HL-60/S4 treated with retinoic acid at 250 ng/mL for 4 days and 3 days (cell line): ENCODE results near the gene ARL6IP5.

ENCODE experiments used
- in situ Hi-C: fragments of 300-500 bp; cut with MboI; formaldehyde crosslinking; loops from 2 replicates; pipeline ENCODE4 v1.7.0; 2022; ENCODE audit warnings: low sequenced_read_pairs

ARL6IP5 gene

GRCh38 chr3:69085833-69086722 is 1.3 kb downstream of the ARL6IP5 start:
- in situ Hi-C loops, result no loop called here

- in situ Hi-C loops, result no loop called here
Measured at GRCh38 chr3:69087030-69087791, 2.5 kb downstream of the ARL6IP5 start.

- in situ Hi-C loops, result no loop called here
Measured at GRCh38 chr3:69088063-69088462, 3.3 kb downstream of the ARL6IP5 start.

- in situ Hi-C loops, result no loop called here
Measured at GRCh38 chr3:69090021-69090420, 5.3 kb downstream of the ARL6IP5 start.

GRCh38 chr3:69091389-69092029 is 6.8 kb downstream of the ARL6IP5 start:
- in situ Hi-C loops, result no loop called here

GRCh38 chr3:69092030-69092516 is 7.3 kb downstream of the ARL6IP5 start:
- in situ Hi-C loops, result no loop called here

- in situ Hi-C loops, result no loop called here
Measured at GRCh38 chr3:69094467-69095205, 9.9 kb downstream of the ARL6IP5 start.

- in situ Hi-C loops, result no loop called here
Measured at GRCh38 chr3:69095636-69096035, 10.9 kb downstream of the ARL6IP5 start.

GRCh38 chr3:69096299-69096698 is 11.6 kb downstream of the ARL6IP5 start:
- in situ Hi-C loops, result no loop called here

- in situ Hi-C loops, result no loop called here
Measured at GRCh38 chr3:69097407-69098086, 12.8 kb downstream of the ARL6IP5 start.

GRCh38 chr3:69099576-69099975 is 14.8 kb downstream of the ARL6IP5 start:
- in situ Hi-C loops, result no loop called here

- in situ Hi-C loops, result no loop called here
Measured at GRCh38 chr3:69102384-69102783, 17.6 kb downstream of the ARL6IP5 start.

- in situ Hi-C loops, result no loop called here
Measured at GRCh38 chr3:69103123-69103522, 18.4 kb downstream of the ARL6IP5 start.

- in situ Hi-C loops, result no loop called here
Measured at GRCh38 chr3:69104586-69104985, 19.8 kb downstream of the ARL6IP5 start.

- in situ Hi-C loops, result no loop called here
Measured at GRCh38 chr3:69105320-69105719, 20.6 kb downstream of the ARL6IP5 start.

GRCh38 chr3:69107841-69108240 is 23.1 kb downstream of the ARL6IP5 start:
- in situ Hi-C loops, result no loop called here

- in situ Hi-C loops, result no loop called here
Measured at GRCh38 chr3:69108811-69109210, 24.1 kb downstream of the ARL6IP5 start.

- in situ Hi-C loops, result no loop called here
Measured at GRCh38 chr3:69110941-69111546, 26.3 kb downstream of the ARL6IP5 start.

GRCh38 chr3:69113536-69113935 is 28.8 kb downstream of the ARL6IP5 start:
- in situ Hi-C loops, result no loop called here

GRCh38 chr3:69115731-69116130 is 31.0 kb downstream of the ARL6IP5 start:
- in situ Hi-C loops, result no loop called here
